Activated T-helper 9 cell treated with anti-CD3 and anti-CD28 coated beads, Interleukin-2, amount 50 U/mL, for 16 hours (primary cell): Measurements from ENCODE around the gene PEAK3.

Experiments
- DNase-seq: peaks from one replicate; pipeline ENCODE4 v3.0.0-alpha.2; 2020; ENCODE audit warnings: low read depth

The PEAK3 gene

DNA sequence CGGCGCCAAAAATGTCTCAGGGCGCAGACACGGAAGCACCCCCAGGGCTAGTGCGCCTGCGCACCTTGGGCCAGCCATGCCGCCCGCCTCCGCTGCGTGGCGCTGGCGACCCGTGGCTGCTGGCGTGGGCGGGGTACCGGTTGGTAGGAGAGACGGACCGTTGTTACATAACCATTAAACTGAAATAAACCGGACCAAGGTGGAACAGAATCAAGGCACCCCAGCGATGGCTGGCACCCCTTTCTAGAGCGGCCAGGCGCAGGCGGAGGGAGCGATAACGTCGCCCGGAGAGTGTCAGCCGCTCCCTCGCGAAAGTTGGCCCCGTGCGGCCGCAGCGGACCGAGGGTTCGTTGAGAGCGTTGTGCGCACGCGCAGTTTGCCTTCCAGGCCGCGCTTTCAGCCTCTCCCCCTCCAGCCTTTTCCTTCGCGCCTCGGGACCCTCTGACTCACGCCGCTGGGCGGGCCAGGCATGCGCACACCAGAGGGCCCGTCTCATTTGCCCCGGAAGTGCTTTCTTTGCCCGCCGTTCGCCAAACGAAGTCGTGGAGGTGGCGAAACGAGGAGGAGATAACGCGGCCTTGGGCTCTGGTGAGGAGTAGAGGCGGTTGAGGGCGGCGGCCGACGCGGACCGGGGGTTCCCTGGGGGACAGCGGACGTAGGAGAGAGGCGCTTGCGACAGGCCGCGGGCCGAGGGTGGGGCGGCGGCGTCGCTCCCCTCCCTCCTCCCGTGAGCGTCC, 45.5 kb downstream of the PEAK3 start, which contains the start of the genes PLEKHJ1 and SF3A2:
Gene PLEKHJ1, minus strand, starts transcription at position 16 of the 737 bp plus-strand sequence. CDS start 81 bp downstream, outside the sequence.
Gene SF3A2, plus strand, starts transcription at position 511 of the 737 bp plus-strand sequence. CDS start 6,595 bp downstream, outside the sequence.
- DNase-seq = peak; percentile 96

DNA sequence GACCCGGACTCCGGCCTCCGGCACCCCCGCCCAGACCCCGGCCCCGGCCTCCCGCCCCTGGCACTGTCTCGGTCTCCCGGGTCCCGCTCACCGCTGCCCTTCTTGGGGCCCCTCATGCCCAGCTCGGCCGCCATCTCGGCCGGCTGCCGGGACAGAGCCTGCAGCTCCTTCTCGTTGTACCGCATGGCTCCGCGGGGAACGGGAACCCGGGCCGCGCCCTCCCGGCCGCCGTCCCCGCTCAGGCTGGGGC, 46.0 kb downstream of the PEAK3 start:
- DNase-seq = no peak

DNA sequence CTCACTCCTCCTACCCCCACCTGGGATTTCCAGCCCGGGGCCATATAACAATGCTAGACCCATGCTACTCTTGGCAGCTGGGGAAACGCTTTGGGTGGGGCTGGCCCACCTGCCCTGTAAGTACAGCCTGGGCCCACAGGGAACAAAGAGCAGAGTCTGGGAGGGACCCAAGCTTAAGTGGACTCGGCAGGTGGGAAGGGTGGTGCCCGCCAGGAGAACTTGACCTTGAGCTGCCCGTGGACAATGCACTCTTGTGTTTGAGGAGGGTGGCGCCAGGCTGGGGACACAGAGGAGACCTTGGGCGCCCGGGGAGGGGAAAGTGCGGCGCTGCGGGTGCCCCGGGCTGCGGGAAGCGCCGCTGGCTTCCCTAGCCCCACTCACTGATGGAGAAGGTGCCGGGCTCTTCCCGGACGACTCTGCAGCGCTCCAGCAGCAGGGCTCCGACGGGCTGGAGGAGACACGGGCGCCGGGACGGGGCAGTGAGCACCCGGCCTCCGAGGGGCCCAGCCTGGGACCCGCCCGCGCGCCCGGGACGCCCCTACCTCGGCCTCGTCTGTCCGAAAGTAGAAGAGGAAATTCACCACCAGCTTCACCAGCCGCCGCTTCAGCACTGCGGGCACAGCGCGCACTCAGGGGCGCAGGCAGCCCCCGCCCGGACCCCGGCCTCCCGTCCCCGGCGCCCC, 46.5 kb downstream of the PEAK3 start:
- DNase-seq = no peak

DNA sequence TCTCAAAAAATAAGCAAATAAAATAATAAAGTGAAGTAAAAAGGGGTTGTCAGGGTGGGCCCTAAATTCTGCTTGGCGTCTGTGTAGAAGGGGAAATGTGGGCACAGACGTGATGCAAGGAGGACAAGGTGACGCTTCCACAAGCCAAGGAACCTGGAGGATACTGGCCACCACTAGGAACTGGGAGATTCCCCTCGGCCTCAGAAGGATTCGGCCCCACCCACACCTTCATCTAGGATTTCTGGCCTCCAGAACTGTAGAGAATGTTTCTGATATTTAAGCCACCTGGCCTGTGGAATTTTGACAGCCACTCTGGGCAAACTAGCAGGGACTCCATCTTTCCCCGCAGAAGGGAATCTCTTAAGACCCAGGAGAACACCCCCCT, 47.0 kb downstream of the PEAK3 start:
- no peak for DNase-seq

DNA sequence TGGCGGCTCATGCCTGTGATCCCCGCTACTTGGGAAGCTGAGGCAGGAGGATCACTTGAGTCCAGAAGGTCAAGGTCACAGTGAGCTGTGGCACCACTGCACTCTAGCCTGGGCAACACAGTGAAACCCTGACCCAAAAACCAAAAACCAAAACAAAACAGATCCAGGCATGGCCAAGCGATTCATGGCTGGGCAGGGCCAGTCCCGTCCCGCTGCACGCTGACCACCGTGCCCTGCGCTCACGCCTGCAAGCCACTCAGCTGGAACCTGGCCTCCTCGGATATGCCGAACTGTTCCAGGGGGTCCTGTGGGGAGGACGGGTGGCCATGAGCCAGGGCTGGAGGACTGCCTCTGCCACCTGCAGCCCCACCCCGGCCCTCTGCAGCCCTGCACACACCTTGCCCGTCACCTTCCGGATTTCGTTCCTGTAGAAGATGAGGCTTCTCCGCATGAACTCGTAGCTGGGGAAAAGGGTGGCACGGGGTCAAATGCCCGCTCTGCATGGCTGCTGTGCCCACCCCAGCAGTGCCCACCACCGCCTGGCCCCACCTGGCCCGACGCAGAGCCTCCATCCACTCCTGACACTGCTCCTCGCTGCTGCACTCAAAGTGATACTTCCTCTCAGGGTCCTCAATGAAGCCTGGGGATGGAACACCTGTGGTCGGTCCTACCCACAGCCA, 48.2 kb downstream of the PEAK3 start:
- DNase-seq = no peak

DNA sequence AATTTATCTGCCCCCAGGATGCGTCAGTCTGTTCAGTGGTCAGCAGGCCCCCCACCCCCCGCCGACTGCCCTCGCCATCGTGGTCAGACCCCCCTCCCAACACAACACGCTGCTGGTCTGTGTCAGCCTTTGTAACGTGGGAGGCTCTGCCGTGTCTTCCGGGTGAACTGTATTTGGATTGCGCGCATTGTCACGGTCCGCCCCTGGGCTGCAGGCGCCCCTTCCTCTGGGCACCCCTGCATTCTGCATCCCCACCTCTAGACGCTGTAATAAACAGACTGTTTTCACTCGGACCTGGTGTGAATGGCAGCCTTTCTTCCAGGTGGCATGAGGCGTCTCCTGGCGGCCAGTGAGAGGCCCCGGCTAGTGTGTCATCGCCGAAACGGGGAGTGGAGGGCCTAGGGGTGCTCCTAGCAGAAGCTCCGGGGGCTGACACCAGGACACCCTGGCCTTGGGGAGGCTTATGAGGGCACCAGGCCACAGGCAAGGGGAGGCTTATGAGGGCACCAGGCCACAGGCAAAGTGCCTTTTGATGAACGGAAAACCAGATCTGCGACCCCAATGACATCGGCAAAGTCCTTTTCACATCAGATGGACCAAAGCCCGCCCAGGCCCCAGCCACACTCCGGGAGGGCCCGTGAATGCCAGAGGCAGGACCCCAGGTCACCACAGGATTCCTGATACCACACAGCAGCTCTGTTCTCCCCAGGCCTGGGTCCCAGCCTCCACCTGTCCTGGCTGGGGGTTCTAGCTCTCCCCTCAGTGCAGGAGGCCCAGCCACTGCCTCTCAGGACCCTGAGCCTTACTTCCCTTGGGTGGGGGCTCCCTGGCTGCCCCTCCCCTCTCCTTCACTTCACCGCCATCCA, 49.5 kb downstream of the PEAK3 start:
- DNase-seq = no peak

DNA sequence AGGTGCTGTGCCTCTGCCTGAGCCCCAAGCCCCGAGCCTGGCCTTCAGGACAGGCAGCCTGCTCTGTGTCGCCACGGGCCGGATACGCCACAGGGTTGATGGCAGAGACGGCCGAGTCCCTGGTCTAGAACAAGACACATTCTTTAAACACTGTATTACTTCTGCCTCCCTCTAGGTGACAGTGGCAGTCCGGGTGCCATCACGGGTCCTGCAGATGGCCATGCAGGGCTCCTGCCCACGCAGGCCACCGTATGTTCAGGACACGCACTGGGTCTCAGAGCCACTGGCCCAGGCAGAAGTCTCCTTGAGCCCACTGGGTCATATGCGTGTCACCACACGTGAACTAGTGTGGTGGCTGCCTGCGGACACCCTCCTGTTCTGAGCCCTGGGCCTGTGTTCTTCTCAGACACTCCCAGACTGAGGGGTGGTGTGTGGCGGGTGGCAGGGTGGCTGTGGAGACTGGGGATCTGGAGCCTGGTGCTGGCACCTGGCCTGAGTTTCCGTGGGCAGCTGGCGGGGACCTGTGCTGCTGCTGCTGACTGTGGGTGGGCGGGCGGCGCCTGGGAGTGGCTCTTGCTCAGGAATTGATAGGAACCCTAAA, 50.3 kb downstream of the PEAK3 start:
- DNase-seq = no peak

DNA sequence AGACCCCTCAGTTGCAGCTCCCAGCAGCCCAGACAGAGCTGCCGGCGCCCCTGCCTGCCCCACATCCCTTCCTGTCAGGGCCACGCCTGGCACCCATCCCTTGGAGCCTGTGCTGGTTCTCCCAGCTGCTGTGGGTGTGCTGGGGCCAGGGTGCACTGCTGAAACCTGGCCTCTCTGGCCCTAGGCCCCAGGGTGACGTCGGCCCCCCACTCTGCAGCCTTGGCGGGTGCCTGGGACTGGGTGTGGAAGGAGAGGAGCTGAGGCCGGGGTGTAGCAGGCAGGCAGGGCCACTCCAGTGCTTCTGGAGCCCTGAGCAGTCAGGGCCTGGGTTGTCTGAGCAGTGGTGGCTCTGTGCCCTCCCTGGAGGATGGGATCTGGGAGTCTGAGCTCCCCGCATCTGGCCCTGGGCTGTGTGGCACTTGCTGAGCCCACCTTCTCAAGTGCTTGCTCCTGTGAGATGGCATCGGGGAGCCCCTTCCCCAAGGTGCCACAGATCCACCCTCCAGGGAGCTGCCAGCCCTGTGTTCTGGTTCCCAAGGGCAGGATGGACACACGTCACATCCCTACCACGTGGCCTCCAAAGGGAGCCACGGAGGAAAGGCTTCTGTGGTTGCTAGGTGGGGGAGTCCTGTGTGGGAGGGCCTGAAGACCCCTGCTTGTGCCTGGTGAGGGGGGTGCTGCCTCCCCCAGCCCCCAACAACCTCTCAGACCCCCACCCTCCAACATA, 51.0 kb downstream of the PEAK3 start:
- no peak for DNase-seq

DNA sequence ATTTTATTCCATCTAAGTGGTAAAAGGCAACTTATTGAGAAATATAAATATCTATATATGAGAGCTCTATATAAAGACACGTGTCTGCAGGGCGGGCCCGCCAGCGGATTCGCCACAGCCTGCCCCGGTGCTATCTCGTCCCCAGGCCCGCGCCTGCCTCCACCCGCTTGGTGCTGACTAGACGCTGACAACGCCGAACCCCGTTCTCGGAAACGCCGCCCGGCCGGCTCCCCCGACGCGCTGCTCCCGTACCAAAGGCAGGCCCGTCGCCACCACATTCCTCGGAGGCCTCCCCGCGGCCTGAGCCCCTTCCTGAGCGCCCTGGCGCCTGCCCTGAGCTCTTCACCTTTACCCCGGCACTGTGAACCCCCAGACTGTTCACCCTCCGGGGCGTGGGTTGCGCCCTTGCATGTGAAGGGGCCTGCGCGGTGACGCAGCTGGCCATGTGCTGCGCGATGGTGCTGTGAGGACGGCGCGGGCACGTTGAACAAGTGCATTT, 51.9 kb downstream of the PEAK3 start:
- no peak for DNase-seq

DNA sequence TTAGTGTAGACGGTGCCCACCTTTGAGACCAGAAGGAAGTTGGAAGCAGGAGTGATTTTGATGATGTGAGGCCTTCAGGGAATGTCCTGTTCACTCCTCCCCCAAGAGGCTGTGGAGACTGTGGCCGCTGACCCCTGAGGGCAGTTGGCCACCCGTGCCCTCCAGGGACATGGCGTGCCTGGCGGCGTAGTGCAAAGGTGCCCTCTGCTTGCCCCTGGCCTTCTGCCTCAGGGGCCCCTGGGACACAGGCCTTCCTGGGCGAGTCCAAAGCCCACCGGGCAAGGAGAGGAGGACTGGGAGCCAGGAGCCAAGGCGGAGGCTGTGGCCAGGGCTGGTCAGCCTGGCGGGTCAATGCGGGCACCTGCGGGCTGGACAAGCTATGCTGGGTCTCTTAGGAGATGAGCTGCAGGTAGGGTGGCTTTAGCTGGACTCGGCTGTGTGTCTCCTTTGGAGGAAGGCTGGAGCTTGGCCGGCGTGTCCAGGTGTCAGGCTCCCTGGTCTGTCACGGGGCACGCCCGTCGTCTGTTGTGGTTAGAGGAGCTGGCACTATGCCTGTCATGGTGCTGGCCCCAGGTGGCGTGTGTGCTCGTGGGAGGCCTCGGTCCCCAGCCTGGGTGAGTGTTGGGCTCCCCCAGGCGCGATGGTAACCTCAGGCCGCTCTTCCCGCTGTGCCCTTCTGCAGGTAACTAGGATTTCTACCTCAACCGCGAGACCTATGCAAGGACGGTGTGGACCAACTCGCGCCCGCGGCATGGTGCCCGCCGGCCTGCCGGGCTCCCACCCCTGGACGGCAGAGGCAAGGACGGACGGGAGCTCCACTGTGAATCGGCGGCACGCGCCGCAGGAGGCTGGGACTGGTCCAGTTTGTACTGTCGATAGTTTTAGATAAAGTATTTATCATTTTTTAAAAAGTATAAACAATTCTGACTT, 52.6 kb downstream of the PEAK3 start:
- DNase-seq = no peak

DNA sequence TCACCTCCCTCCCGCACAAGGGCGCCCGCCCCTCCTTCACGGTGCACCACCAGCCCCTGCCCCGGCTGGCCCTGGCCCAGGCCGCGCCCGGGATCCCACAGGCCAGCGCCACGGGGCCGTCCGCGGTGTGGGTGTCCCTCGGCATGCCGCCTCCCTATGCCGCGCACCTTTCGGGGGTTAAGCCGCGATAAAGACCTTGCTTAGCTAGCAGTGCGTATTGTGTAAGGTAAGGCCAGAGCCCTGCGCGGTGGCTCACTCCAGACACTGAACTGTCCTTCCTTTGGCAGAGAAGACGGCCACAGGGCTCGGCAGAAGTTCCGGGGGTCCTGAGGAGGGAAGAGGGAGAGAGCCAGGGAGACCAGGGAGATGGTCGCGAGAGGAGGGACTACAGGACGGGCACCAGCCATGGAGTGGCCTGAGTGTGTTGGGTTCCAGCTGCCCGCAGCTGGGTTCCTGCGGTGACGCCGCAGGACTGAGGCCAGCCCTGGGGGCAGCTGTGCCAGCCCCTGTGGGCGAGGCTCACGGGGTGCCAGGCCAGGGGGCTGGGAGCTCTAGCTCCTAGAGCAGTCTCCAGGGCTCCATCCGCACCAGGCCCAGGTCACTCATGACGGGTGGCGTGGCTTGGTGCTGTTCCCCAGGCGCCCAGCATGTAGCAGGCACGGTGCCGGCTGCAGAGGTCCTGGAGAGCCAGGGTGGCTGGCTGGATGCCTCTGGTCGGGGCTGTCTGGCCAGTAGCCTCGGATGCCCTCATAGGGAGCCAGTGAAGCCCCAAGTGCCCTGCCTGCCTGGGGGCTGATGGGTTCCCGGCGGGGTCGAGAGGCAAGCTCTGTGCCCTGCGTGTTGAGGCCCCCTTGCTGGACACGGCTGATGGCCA, 53.6 kb downstream of the PEAK3 start:
- no peak for DNase-seq

DNA sequence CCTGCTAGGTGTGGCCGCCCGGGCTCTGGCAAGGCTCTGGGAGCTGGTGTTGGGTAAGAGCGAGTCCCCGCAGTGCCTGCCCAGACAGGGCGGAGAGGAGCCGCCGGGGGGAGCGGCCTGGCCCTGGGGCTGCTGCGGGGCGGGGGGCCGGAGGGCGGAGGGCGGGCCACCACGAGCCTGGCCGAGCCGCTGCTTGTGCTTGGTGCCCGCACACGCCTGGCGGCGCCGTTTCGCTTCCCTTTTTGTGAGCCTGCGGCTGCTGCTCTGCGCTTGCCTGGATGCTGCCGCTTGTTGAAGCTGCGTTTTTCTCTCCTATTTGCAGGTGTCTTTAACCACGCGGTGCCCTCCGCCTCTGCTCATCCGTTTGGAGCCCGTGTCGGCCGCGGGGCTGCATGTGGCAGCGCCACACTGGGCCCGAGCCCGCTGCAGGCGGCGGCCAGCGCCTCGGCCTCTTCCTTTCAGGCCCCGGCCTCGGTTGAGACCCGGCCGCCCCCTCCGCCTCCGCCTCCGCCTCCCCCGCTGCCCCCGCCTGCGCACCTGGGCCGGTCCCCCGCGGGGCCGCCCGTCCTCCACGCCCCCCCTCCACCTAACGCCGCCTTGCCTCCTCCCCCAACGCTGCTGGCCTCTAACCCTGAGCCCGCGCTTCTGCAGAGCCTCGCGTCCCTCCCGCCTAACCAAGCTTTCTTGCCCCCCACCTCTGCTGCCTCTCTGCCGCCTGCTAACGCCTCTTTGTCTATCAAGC, 54.4 kb downstream of the PEAK3 start:
- no peak for DNase-seq

DNA sequence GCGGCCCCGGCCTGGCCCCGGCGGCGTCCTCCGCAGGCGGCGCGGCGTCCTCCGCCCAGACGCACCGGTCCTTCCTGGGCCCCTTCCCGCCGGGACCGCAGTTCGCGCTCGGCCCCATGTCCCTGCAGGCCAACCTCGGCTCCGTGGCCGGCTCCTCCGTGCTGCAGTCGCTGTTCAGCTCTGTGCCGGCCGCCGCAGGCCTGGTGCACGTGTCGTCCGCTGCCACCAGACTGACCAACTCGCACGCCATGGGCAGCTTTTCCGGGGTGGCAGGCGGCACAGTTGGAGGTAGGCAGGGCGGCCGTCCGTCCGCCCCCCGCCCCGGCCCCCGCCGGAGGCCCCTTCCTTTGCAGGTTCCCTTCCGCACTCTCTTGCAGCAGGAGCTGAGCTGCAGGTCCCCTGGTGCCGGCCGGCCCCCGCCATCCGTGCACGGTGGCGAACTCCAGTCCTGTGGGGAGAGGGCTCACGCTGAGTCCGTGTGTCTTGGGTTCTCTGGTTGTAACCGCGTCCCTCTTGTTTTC, 55.1 kb downstream of the PEAK3 start:
- DNase-seq = no peak

DNA sequence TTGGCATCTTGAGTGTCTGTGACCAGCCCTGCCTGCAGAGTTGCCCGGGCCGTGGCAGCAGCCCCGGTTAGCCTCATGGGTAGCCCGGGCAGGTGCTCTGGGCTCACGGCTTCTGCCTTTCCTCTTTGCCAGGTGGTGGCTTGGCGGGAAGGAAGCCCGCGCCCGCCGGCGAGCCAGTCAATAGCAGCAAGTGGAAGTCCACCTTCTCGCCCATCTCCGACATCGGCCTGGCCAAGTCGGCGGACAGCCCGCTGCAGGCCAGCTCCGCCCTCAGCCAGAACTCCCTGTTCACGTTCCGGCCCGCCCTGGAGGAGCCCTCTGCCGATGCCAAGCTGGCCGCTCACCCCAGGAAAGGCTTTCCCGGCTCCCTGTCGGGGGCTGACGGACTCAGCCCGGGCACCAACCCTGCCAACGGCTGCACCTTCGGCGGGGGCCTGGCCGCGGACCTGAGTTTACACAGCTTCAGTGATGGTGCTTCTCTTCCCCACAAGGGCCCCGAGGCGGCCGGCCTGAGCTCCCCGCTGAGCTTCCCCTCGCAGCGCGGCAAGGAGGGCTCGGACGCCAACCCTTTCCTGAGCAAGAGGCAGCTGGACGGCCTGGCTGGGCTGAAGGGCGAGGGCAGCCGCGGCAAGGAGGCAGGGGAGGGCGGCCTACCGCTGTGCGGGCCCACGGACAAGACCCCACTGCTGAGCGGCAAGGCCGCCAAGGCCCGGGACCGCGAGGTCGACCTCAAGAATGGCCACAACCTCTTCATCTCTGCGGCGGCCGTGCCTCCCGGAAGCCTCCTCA, 55.7 kb downstream of the PEAK3 start:
- no peak for DNase-seq

DNA sequence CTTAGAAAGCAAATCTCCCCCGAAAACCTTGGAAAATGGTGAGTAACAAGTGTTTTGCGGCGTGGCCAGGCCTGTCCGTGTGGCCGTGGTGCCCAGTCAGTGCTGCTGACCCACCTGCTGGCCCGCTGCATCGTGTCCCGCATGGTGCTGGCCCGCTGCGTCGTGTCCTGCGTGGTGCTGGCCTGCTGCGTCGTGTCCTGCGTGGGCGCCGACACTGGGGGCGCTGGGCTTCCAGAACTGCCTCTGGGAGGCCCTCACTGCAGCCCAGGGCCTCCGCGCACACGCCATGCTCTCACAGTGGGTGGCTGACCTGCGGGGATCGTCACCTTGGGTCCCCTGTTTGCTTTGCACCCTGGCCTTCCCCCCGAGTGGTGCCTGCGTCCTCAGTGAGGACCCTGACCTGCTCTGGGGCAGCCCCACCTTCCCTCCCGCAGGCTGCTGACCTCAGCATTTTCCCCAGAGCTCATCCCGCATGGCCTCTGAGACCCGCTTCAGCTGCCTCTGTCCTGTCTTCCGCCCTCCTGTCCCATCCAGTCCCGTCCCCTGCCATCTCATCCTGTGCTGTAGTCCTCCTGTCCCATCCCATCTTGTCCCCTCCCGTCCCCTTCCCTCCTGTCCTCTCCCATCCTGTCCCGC, 56.4 kb downstream of the PEAK3 start:
- DNase-seq = no peak

DNA sequence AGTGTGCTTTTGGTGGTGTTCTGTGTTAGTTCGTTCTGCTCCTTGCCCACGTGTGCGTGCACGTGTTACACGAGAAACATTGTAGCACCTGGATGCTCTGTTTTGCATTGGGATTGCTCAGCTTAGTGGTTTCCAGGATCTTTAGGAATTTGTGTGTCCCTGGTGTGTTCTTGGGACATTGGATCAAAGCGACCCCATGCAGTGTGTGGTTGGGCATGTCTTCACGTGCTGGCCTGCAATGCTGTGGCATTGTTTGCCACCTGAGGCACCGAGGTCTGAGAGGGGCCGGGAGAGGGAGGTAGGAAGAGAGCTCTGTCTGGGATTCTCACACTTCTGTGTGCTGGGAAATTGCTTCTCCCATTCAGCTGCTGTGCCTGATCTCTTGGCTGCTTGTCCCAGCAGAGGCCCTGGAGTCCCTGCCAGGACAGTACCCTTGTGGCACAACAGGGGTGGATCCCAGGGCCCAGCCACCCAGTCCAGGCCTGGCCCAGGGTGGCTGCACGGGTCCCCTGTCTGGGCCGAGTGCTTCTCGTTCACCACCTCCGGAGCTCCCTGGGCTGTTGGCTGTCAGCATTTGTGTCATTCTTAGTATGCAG, 57.1 kb downstream of the PEAK3 start:
- no peak for DNase-seq
